ENCODE data around the gene PCDH9. TPM values are rescaled to one million over a fixed set of nuclear protein-coding genes. Genes with fewer than 3 reads are reported as not detected.

PCDH9 gene
- total RNA-seq, 2 experiments from 2014 or later, result 0.14 to 0.17 TPM

DNA sequence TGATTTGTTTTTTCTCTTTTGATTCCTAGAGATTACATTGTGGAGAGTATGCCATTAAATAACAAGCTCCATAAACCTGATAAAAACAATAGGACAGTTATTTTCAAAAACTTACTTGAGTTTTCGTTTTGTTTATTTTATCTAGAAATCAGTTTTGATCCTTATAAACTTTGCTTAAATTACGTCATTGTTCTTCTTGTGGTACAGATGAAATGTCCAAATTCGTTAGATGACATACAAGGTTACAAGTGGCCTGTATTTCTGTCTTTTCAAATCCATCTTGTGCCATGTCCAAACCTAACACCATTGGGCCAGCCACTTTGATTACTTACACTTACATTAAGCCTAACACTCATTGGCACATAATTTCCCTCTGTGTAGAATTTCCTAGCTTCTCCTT, 372.0 kb downstream of the PCDH9 start:
- H3K36me3 Mint-ChIP-seq, result no peaks in the 10 kb centered on the region
- H3K4me3 Mint-ChIP-seq, result no peak overlapping the region
- no peak for DNase-seq
- H3K9me3 Mint-ChIP-seq, result no peaks in the 10 kb centered on the region
- no peak for ATAC-seq (ENCODE audit: low read depth)
- H3K27me3 Mint-ChIP-seq, result no peaks in the 10 kb centered on the region
- H3K4me1 Mint-ChIP-seq, result no peaks in the 10 kb centered on the region
- POLR2A ChIA-PET, result no interaction called here
- H3K27ac Mint-ChIP-seq, result no peak overlapping the region

DNA sequence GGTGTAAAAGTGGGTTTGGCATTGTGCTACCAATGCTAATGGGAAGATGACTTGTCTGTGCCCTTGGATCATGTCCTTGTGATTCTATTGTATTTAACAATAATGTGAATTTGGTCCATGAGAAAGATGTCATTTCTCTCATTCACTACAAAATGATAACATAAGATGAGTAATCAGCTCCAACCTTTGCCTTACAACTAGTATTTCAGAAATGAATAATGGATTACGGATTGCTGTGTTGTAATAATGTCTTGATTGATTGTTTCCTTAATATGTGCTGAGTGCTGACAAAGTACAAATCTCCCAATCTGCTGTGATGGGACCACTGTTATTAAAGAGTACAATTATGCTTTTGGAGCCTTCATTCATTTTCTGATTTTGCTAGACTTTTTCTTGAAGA, 375.0 kb downstream of the PCDH9 start:
- H3K4me3 Mint-ChIP-seq, result no peak overlapping the region
- no peaks in the 10 kb centered on the region for H3K27me3 Mint-ChIP-seq
- H3K4me1 Mint-ChIP-seq, result no peaks in the 10 kb centered on the region
- no peak overlapping the region for H3K27ac Mint-ChIP-seq
- DNase-seq, result no peak
- POLR2A ChIA-PET, result no interaction called here
- no peaks in the 10 kb centered on the region for H3K9me3 Mint-ChIP-seq
- no peak for ATAC-seq (ENCODE audit: low read depth)
- no peaks in the 10 kb centered on the region for H3K36me3 Mint-ChIP-seq

DNA sequence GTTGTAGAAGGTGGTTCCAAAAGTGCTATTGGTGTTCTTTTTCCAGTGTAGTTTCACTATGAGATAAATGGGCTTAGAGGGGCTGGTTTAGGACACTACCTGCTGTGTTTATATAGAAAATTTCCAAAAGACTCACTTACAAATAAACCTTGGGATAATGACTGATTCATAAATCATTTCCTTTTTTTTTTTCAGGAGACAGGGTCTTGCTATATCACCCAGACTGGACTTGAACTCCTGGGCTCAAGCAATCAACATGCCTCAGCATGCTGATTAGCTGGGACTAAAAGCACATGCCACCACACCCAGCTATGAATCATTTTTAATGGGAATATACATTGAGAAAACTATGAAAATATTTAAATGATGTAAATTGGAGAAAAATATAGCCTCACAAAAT, 376.6 kb downstream of the PCDH9 start:
- Mint-ChIP-seq H3K9me3 (peaks cover 2% of the 10 kb centered on the region), H3K27ac (no peak overlapping the region), H3K36me3 (no peaks in the 10 kb centered on the region), H3K27me3 (no peaks in the 10 kb centered on the region), H3K4me1 (no peaks in the 10 kb centered on the region), H3K4me3 (no peak overlapping the region)
- POLR2A ChIA-PET, result no interaction called here
- ATAC-seq (ENCODE audit: low read depth) (no peak), DNase-seq (no peak)

GRCh38 chr13:66849706-66850105, 380.4 kb downstream of the PCDH9 start:
- Mint-ChIP-seq H3K4me1 (no peaks in the 10 kb centered on the region), H3K27ac (no peak overlapping the region), H3K27me3 (no peaks in the 10 kb centered on the region), H3K9me3 (peaks cover 2% of the 10 kb centered on the region), H3K4me3 (no peak overlapping the region), H3K36me3 (no peaks in the 10 kb centered on the region)
- DNase-seq (no peak), ATAC-seq (ENCODE audit: low read depth) (no peak)
- POLR2A ChIA-PET, result no interaction called here

DNA sequence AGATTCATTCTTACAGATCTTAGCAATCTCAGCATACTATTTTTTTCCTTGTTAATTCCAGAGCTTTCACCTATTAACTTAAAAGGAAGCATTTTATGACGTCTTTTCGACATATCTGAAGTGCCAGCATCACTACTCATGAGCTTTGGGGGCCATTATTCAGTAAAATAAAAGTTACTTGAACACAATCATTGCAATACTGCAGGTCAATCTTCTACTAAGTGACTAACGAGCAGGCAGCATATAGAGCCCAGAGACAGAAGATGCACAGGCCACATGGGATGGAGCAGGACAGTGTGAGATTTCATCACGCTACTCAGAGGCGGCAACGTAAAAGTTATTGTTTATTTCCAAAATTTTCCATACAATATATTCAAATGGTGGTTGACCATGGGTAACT, 382.6 kb downstream of the PCDH9 start:
- no peaks in the 10 kb centered on the region for H3K27me3 Mint-ChIP-seq
- no peaks in the 10 kb centered on the region for H3K4me1 Mint-ChIP-seq
- no peak for DNase-seq
- ATAC-seq (ENCODE audit: low read depth), result no peak
- no peaks in the 10 kb centered on the region for H3K36me3 Mint-ChIP-seq
- peaks cover 2% of the 10 kb centered on the region for H3K9me3 Mint-ChIP-seq
- H3K27ac Mint-ChIP-seq, result no peak overlapping the region
- H3K4me3 Mint-ChIP-seq, result no peak overlapping the region
- POLR2A ChIA-PET, result no interaction called here

GRCh38 chr13:66845393-66845792, 384.7 kb downstream of the PCDH9 start:
- H3K4me3 Mint-ChIP-seq, result no peak overlapping the region
- no peak overlapping the region for H3K27ac Mint-ChIP-seq
- POLR2A ChIA-PET, result no interaction called here
- no peaks in the 10 kb centered on the region for H3K36me3 Mint-ChIP-seq
- no peaks in the 10 kb centered on the region for H3K27me3 Mint-ChIP-seq
- no peak for DNase-seq
- no peaks in the 10 kb centered on the region for H3K4me1 Mint-ChIP-seq
- ATAC-seq (ENCODE audit: low read depth), result no peak
- H3K9me3 Mint-ChIP-seq, result peaks cover 2% of the 10 kb centered on the region

GRCh38 chr13:66844933-66845332, 385.2 kb downstream of the PCDH9 start:
- H3K4me1 Mint-ChIP-seq, result no peaks in the 10 kb centered on the region
- ATAC-seq (ENCODE audit: low read depth), result no peak
- DNase-seq, result no peak
- POLR2A ChIA-PET, result no interaction called here
- H3K27ac Mint-ChIP-seq, result no peak overlapping the region
- H3K9me3 Mint-ChIP-seq, result peaks cover 2% of the 10 kb centered on the region
- H3K4me3 Mint-ChIP-seq, result no peak overlapping the region
- no peaks in the 10 kb centered on the region for H3K36me3 Mint-ChIP-seq
- no peaks in the 10 kb centered on the region for H3K27me3 Mint-ChIP-seq

GRCh38 chr13:66842766-66843165, 387.4 kb downstream of the PCDH9 start:
- Mint-ChIP-seq H3K27me3 (no peaks in the 10 kb centered on the region), H3K9me3 (no peaks in the 10 kb centered on the region), H3K36me3 (no peaks in the 10 kb centered on the region), H3K4me1 (no peaks in the 10 kb centered on the region), H3K4me3 (no peak overlapping the region), H3K27ac (no peak overlapping the region)
- POLR2A ChIA-PET, result no interaction called here
- DNase-seq (no peak), ATAC-seq (ENCODE audit: low read depth) (no peak)

DNA sequence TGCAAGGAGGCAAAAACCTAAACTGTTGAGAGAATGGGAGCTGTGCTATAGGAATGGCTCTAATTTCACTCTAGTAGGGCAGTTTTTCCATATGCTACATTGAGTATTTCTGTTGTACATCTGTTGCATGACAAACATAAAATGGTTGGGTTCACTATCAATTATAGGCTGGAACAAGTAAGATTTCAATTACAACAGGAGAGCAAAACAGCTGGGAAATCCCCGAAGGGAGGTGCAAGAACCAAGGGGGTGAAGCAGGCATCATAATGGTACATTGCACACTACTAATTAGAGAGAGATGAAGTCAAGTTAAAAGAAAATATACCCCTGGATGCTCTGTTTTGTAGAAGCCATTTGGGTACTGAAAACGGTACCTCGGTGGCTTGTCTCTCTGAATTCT, 389.5 kb downstream of the PCDH9 start:
- H3K9me3 Mint-ChIP-seq, result no peaks in the 10 kb centered on the region
- H3K27ac Mint-ChIP-seq, result no peak overlapping the region
- H3K4me1 Mint-ChIP-seq, result no peaks in the 10 kb centered on the region
- DNase-seq (no peak), ATAC-seq (ENCODE audit: low read depth) (no peak)
- no peaks in the 10 kb centered on the region for H3K27me3 Mint-ChIP-seq
- H3K36me3 Mint-ChIP-seq, result no peaks in the 10 kb centered on the region
- POLR2A ChIA-PET, result no interaction called here
- H3K4me3 Mint-ChIP-seq, result no peak overlapping the region

GRCh38 chr13:66837246-66837645, 392.9 kb downstream of the PCDH9 start:
- Mint-ChIP-seq H3K36me3 (no peaks in the 10 kb centered on the region), H3K27me3 (no peaks in the 10 kb centered on the region), H3K27ac (no peak overlapping the region), H3K4me1 (no peaks in the 10 kb centered on the region), H3K9me3 (no peaks in the 10 kb centered on the region), H3K4me3 (no peak overlapping the region)
- POLR2A ChIA-PET, result no interaction called here
- no peak for ATAC-seq (ENCODE audit: low read depth)
- DNase-seq, result no peak

DNA sequence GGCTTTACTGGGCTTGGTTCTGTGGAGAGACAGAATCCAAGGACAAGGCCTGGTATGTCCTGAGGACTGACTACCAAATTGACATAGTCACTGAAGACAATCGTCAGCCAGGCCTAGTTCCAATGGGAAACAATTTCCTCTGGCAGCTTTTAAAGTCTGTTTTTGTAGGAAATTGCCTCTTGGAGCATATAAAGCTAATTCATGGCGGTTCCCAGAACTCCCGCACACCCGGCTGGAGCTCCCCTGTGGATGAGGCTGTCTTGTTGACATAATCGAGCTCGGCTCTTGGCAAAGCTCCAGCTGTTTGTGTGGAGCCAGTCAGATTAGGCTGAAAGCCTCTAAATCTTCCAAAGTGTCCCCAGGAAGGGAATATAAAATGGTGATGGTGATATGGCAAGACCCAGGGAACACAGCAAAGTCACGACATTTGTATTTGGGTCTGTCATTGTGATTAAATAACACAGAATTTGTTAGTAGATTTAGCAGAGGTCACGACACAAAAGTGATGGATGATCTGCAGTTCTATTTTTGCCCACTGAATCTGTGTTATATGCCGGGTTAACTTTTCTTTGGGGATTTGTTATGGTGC, 395.0 kb downstream of the PCDH9 start:
- no peak overlapping the region for H3K27ac Mint-ChIP-seq
- ATAC-seq (ENCODE audit: low read depth) (no peak), DNase-seq (no peak)
- H3K4me3 Mint-ChIP-seq, result no peak overlapping the region
- H3K4me1 Mint-ChIP-seq, result no peaks in the 10 kb centered on the region
- H3K9me3 Mint-ChIP-seq, result no peaks in the 10 kb centered on the region
- POLR2A ChIA-PET, result no interaction called here
- H3K27me3 Mint-ChIP-seq, result no peaks in the 10 kb centered on the region
- no peaks in the 10 kb centered on the region for H3K36me3 Mint-ChIP-seq

GRCh38 chr13:66830940-66831716, 399.0 kb downstream of the PCDH9 start:
- H3K27me3 Mint-ChIP-seq, result no peaks in the 10 kb centered on the region
- no peak overlapping the region for H3K27ac Mint-ChIP-seq
- ATAC-seq (ENCODE audit: low read depth) (no peak), DNase-seq (no peak)
- POLR2A ChIA-PET, result no interaction called here
- H3K9me3 Mint-ChIP-seq, result no peaks in the 10 kb centered on the region
- no peak overlapping the region for H3K4me3 Mint-ChIP-seq
- no peaks in the 10 kb centered on the region for H3K36me3 Mint-ChIP-seq
- H3K4me1 Mint-ChIP-seq, result no peaks in the 10 kb centered on the region

GRCh38 chr13:66829803-66830202, 400.3 kb downstream of the PCDH9 start:
- ATAC-seq (ENCODE audit: low read depth) (no peak), DNase-seq (no peak)
- Mint-ChIP-seq H3K4me1 (no peaks in the 10 kb centered on the region), H3K9me3 (no peaks in the 10 kb centered on the region), H3K27ac (no peak overlapping the region), H3K27me3 (no peaks in the 10 kb centered on the region), H3K36me3 (no peaks in the 10 kb centered on the region), H3K4me3 (no peak overlapping the region)
- POLR2A ChIA-PET, result no interaction called here

- H3K27me3 Mint-ChIP-seq, result no peaks in the 10 kb centered on the region
- H3K4me3 Mint-ChIP-seq, result no peak overlapping the region
- no peaks in the 10 kb centered on the region for H3K4me1 Mint-ChIP-seq
- no peaks in the 10 kb centered on the region for H3K36me3 Mint-ChIP-seq
- no peak for ATAC-seq (ENCODE audit: low read depth)
- POLR2A ChIA-PET, result no interaction called here
- no peaks in the 10 kb centered on the region for H3K9me3 Mint-ChIP-seq
- no peak for DNase-seq
- H3K27ac Mint-ChIP-seq, result no peak overlapping the region
Observed at GRCh38 chr13:66826398-66826797, 403.7 kb downstream of the PCDH9 start.

All from activated naive CD8-positive, alpha-beta T cell treated with anti-CD3 and anti-CD28 coated beads, Interleukin-2, amount 10 ng/mL, durations not matched to agents 7 days and 5 days (primary cell).